Activated naive CD8-positive, alpha-beta T cell treated with anti-CD3 and anti-CD28 coated beads, Interleukin-2, amount 50 U/mL, for 16 hours (primary cell): Measurements from ENCODE around the gene SLC25A4.
"Not testable (repeated sequence)": the region's sequence is repeated elsewhere in the genome, so short reads cannot be mapped to it uniquely, and the experiment has no call there.

Source experiments
- DNase-seq: peaks from one replicate; pipeline ENCODE4 v3.0.0-alpha.2; 2020; ENCODE audit warnings: low read depth, low spot score

The SLC25A4 gene

DNA sequence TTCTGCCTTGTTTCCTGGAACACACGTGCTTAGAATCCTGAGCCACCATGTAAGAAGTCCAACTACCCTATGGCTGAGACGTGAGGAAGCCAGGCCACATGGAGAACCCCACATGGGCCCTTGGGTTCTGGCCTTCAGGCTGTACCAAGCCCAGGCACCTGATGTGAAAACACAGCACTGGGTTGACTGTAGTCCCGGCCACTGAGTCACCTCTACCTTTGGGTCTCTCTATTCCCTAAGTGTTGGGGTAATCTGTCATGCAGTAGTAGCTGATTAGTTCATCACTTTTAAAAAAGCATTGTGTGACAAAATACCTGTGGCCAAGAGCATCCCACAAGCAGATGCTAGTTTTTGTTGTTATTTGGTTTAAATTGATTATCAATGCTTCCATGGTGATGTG is 36.4 kb downstream of the SLC25A4 start:
- DNase-seq: no peak

GRCh38 chr4:185182239-185182638 is 39.2 kb downstream of the SLC25A4 start:
- no peak for DNase-seq

DNA sequence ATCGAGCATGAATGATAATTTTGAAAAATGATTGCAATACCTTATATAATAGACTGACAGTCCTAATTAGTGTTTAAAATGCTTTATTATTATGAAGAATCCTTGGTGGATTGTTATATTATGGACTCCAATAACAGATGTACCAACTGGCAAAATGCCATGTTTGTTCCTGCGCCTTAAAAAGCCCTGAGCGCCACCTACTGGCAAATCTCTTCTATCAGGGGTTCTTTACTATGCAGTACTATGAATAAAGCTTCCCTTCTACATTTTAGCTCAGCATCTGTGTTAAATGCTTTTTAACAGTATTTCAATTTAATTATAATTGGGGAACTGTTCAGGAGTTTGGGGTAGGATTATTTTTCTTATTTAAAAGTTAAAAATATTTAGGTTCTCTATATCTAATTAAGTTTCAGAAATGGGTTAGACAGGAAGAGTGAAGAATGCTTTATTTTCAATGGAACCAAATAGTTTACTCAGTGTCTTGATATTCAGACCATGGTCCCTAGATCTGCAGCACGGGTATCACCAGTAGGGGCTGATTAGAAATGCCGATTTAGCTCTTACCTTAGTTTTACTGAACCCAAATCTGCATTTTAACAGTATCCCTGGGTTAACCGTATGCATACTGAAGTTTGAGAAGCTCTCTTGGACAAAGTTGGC is 40.7 kb downstream of the SLC25A4 start:
- DNase-seq: peak; percentile 42

DNA sequence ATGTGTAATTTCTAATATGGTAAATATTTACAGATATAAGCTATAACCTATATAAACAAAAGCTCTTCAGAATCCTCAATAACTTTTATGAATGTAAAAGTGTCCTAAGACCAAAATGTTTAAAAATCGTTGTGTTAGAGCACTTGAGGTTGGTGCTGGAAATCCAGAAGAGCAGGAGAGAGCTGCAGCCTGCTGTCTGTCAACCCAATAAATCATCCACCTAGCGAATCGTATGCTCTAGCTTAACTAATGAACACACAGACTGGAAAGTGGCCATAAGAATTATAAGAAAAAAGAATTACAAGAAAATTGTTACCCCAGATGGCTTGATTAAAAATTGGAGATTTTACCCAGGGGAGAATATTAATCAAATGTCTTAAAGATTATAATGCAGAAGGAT is 43.7 kb downstream of the SLC25A4 start:
- no peak for DNase-seq

- no peak for DNase-seq
These were observed 46.7 kb downstream of the SLC25A4 start for GRCh38 chr4:185189606-185190305.

GRCh38 chr4:185190306-185190856 is 47.3 kb downstream of the SLC25A4 start:
- no peak for DNase-seq

GRCh38 chr4:185192059-185192458 is 49.0 kb downstream of the SLC25A4 start:
- DNase-seq: no peak

DNA sequence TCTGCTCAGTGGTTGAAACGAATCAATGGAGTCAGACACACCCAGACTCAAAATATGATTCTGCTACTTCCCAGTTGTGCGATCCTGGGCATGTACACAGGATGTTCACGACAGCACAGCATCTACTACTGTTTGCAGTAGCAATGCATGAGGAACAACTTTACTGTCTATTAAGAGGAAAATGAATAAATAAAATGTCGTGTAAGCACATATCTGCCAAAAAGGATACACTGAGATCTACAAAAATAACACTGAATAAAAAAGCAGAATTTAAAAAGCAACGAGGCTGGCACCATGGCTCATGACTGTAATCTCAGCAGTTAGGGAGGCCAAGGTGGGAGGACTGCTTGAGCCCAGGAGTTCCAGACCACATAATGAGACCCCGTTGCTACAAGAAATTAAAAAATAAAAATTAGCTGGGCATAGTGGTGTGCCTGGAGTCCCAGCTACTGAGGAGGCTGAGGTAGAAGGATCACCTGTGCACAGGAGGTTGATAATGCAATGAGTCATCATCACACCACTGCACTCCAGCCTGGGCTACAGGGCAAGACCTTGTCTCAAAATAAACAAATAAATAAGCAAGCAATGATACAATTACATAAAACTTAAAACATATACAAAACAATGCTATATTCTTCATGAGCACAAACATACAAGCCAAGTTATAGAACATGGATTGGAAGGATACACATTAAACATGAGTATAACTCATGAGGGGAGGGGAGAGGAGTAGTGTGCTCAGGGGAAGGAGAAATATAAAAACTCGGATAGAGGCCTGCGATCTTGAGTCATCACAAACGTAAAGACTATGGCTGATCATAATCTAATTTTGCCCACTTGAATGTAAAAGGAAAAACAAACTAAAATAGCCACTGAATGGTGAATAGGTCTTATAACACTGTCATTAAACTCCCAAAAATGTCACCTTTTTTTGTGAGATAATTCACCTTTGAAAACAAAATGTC is 52.1 kb downstream of the SLC25A4 start:
- no peak for DNase-seq

GRCh38 chr4:185196437-185196836 is 53.4 kb downstream of the SLC25A4 start:
- no peak for DNase-seq

- DNase-seq: not testable (repeated sequence)
These were observed 55.1 kb downstream of the SLC25A4 start for GRCh38 chr4:185198189-185198588.
